NCI-H1930 (cell line): Measurements from ENCODE around the gene KCNH2.

Source experiments
- DNase-seq, 2 experiments: peaks; one replicate each; lab custom pipeline; 2025; lab: John Stamatoyannopoulos, UW

KCNH2 gene

DNA sequence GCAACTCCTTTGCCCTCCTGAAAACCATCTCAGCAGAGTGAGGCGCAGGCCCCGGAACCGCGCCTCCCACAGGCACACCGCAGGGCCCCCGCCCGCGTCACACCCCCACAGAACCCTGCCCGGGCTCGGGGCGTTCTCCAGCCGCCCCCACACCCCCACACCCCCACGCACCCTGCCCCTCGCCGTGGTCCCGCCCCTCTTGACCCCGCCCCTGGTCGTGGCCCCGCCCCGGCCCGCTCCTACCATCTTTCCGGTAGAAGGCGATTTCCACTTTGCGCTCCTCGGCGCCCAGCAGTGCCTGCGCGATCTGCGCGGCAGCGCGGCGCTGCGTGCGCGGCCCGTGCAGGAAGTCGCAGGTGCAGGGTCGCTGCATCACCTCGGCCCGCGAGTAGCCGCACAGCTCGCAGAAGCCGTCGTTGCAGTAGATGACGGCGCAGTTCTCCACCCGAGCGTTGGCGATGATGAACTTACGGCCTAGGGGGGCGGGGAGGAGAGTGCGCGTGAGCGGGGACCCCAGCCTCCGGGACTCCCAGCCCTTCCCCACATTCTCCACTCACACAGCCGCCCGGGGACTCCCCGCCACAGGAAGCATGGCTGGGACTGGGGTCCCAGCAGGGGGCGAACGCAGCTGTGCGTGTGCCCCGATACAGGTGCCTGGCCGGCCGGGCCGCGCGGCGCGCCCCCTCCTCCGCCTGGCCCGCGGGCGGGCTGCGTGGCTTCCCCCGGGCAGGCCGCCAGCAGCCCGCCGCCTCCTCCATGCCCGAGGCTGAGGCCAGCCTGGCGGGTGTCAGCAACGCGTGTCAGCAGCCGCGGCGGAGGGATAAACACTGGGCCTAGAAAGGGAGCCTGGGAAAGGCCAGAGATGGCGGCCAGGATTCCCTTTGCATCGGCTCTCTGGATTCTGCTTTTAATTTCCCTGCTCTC is 3.4 kb downstream of the KCNH2 start:
- DNase-seq = peak; percentile 55 to 56

DNA sequence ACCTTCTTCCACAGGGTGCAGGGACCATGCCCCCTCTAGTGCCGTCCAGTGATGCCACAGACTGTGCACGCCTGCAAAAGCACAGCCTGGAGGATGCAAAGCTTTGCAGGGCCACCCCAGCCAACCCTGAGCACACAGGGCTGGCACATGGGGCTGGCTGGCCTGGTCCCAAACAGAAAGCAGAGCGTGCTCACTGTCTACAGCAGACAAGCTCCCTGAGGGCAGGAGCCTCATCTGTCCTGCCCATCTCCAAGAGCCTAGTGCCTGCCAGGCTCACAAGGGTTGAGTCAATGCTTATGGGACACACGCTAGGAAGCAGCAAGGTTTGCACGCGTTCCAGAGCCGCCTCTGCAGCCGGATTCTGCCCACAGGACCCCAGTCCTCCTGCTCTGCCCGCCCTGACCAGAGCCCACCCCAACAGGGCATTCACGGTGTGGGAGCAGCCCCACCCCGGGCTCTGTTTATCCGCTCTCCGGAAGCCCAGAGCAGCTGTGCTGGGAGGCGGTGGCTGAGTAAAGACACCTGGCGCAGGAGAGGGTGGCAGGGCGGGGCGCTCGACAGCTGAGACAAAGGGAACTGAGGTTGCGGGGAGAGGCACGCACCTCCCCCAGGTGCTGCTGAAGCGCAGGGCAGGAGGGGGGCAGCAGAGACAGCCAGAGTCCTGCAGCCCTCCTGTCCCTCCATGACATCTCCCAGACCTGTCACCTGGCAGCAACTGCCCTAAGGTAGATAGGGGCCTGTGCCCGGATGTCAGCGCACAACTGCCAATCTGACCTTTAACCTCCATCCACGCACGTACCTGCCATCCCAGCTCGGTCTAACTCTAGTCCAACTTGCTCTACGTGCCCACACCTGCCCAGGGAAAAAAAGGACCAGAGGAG is 4.3 kb downstream of the KCNH2 start:
- no peak for DNase-seq

DNA sequence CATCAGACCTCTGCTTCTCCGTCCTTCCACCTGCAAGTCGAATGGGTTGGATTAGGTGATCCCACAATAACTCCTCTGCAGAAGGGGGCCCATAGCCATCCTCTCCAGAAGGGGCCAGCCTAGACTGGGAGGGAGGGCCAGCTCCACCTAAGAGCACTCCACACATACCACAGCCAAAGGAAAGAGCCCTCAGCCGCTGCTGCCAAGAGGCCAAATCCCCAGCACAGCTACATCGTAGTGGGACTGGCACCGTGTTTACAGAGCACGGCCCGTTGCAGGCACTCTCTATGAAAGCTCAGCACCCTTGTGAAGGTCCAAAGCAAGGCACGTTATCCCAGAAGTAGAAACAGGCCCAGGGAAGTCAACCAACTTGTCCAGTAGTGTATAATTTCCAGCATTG is 5.4 kb downstream of the KCNH2 start:
- DNase-seq = no peak

DNA sequence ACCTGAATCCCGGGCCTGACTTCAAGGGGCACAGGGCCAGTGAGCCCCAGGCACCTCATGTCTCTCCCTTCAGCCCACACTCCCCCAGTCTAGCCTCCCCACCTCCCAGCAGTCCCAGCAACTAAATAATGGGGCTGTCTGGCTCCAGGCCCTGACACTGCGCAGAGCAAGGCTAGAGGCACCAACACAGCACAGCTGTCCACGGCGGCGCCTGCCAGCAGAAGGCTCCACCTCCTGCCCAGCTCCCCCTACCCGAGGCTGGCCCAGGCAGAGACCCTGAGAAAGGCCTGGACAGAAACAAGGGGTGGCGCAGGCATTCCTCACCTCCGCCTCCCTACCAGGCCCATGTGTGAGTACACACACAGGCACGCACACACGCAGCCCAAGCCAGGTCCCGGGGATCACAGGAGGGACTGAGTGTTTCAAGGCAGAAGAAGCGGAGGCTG is 6.1 kb downstream of the KCNH2 start:
- DNase-seq = no peak

DNA sequence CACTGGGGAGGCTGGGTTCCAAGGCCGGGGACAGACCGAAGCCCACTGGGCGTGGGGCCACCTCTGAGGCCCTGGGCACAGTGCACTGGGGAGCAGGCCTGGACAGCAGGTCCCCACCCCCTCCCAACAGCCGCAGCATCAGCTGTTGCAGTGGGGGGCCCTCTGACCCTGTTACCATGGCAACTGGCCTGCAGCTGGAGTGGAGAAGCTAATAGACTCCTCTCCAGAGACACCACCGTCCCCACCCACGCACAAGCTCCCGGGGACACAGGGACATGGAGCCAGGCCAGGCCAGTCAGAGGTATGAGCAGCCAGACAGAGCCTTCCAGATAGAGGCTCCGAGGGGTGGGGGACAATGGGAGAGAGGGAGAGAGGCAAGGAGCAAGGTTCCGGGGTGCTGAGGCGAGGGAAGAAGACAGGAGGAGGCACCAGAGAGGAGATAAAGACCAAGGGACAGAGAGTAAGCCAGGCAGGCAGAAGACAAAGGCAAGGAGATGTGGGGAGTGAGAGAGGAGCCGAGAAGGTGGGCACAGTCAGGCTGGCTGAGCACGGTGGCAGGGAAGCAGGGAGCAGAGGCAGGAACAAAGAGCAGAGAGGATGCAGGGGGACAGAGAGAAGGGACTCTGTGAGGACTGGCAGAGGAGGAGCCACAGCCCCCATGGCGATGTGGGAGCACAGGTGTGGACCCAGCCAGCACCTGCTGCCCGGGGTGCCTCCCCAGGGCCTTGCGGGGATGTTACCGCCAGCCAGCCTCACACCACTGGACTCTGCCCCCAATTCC is 6.7 kb downstream of the KCNH2 start:
- no peak for DNase-seq

DNA sequence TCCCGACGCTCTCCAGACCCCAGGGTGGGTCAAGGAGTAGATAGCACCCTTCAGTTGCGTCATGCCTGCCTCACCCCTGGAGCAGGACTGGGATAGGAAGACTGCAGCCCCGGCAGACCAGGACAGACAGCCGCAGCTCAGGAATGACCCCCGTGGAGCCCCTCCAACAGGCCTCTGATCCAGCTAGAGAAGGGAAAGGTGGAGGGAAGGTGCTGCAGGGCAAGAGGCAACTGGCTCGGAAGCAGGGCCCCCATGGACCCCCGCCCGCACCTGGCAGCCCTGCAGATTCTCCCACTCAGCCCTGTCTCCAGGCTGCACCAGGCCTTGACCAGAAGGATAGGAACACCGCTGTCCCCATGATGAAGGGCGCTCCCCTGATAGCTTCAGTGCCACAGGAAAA is 7.7 kb downstream of the KCNH2 start:
- DNase-seq = no peak

DNA sequence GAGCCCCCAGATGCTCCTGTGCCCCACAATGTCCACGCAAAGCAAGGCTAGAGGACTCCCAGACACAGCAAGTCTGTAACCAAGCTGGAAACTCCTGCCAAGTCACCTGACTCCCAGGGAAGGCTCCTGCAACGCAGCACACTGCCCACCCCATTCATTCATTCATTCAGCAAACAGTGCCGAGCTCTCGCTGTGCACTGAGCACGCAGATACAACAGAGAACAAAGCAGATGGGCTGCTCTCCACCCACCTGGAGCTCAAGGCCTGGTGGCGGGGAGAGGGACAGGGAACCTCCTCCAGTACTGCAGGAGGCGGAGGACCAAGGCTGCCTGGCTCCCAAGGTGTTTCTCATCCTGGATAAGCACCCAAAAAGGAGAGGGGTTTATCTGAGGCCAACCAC is 8.6 kb downstream of the KCNH2 start:
- DNase-seq = no peak

DNA sequence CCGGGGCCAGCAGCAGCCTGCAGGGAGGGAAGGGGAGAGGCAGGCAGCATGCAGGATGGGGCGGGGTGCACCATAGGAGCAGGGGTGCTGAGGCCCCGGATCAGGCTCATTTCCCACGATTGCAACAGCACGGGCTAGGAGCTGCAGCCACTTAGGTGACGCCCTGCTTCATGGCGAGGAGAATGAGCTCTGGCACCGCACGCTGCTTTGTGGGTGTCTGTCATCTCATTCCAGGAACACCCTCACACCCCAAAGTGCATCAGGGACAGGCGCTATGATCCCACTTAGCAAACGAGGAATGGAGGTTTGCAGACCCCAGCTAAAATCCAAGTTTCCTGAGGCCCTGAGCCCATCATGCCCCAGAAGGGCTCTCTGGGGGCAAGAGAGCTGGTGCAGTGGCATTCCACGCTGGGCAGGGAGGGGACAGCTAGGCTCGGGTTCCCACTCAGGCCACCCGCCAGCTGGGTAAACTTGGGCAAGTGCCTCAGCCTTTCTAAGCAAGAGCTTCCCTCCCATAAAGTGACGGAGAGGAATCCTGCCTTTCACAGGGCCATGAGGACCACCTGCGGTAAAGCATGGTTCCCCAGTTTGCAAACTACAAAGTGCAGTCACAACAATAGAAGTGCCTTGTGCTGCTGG is 9.3 kb downstream of the KCNH2 start:
- no peak for DNase-seq

DNA sequence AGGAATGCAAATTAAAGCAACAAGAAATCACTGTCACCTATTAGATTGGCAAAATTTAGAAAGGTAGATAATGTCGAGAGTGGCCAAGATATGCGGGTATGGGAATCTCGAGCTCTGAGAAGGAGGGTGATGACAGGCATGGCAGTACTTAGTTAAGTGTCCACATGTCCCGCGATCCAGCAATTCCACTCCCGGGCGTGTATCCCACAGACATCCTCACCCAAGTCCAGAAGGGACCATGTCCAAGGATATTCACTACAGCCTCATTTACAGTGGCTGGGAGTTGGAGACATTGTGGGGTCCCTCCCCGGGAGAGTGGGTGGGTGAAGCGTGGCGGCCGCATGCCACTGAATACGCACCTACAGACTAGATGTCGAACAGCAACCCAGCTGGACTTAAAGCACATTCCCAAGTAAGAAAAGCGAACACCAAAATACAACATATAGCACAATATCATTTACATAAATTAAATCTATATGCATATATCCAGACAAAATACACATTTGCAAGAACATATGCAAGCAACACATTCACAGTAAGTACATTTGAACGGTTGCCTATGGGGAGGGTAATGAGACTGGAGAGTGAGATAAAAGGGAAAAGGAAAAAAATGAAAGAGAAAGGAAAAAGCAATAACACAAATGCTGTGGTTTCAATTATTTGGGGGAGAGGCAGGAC is 9.9 kb downstream of the KCNH2 start:
- DNase-seq = no peak

DNA sequence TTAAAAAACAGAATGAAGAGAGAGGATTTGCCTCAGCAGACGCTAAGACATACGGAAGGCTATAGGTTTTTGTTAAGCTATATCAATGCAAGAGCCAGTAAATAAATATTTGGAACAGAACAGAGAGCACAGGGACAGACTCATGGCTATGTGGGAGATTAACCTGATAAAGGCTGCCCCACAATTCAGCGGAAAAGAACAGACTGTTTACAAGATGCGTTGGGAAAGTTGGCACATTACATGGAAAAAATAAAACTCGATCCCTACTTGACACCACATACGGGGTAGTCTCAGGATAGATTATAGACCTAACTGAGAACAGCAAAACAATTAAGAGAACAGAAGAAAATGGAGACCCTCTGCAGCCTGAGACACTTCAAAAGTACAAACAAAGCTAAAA is 10.8 kb downstream of the KCNH2 start:
- no peak for DNase-seq

DNA sequence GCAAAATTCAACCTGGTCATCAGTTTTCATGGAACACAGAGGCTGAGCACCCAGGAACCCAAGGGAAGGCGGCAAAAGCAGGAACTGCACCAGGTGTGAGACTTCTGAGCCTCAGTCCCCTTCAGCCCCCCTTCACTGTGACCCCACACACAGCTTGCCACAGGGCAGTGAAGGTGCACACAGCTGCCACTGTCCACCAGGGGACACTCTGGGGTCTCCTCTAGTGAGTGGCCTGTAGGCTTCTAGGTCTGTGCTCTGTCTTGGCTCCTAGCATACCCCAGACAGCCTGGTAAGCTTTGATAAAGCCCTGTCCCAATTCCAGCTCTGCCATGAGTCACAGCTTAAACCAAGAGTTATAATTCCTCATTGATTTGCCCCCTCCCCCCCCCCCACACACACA is 12.1 kb downstream of the KCNH2 start:
- DNase-seq = no peak

DNA sequence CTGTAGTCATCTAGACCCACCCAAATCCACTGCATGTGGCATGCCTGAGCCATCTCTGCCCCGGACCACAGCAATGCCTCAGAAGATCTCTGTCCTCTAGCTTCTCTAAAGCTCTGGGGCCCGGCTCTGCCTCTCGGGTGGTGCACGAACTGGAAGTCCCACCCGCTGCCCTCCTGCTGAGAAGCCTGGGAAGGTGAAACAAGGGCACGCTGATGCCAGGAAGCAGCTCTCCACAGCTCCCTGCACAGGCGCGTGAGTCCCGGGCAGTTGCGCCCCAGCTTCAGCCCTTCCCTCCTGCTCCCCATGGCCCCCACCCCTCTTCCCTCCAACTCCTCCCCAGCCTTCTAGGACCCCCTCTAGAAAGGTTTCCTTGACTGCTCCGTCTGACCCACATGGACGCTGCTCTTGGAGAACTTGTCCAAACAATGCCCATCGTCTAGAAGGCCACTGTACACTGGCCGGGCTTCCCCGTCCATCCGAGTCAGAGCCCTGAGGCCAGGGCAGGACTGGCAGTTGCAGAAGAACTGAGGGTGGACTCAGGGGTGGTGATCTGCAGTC is 12.8 kb downstream of the KCNH2 start:
- DNase-seq = no peak

DNA sequence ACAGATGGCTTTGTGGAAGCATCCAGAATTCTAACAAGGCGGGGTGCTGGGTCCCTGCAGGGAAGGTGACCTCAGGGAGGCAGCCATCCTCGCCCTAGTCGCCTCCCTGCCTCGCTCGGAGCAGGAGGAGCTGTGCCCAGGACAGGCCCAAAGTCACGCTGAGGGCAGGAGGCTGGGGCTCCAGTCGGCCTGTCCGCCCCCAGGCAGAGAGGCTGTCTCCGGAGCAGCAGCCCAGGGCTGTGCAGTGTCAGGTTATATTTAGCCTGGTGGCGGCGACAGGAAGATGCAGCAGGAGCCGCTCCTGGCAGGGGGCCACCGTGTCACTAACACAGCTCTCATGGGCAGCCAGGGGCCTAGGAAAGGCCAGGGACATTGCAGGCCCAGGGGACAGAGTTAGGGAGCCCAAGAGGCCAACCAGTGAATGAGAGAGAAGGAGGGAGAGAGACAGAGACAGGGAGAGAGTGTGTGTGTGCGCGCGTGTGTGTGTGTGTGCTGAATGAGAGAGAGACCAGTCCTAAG is 13.5 kb downstream of the KCNH2 start:
- no peak for DNase-seq

DNA sequence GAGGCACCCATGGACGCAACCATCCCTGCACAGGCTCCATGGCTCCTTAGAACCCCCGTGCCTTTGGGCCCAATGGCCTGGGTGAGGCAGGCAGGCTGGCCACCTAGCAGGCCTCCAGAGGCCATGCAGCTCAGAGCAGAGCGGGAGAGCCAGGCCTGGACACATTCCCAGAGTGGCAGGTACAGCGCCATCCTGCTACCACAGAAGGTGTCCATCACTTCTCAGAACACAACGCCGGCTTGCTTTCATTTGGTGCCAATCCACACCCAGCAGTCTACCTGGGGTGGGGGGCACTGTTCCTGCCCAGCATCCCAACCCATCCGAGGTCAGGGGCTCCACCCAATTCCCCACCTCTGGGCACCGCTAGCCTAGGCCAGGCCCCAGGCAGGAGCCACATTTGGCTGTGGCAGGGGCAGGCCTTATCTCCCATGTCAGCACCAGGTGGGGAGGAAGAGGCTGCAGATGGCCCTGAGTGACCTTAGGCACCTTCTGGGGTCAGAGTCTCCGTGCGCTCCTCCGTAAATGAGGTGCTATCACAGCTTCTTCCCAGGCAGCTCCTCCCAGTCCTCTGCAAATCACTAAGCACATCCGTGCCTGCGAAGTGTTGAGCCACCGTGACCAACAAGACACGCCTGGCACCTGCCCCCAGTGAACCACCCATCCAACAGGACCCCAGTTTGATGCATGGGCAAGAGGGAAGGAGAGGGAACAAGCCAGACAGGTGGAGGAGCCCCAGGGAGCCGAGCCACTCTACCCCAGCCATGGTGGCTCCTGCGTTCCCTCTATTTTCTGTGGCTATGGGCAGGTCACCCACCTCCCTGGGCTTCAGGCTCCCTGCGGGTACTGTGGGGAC is 14.2 kb downstream of the KCNH2 start:
- DNase-seq = no peak

DNA sequence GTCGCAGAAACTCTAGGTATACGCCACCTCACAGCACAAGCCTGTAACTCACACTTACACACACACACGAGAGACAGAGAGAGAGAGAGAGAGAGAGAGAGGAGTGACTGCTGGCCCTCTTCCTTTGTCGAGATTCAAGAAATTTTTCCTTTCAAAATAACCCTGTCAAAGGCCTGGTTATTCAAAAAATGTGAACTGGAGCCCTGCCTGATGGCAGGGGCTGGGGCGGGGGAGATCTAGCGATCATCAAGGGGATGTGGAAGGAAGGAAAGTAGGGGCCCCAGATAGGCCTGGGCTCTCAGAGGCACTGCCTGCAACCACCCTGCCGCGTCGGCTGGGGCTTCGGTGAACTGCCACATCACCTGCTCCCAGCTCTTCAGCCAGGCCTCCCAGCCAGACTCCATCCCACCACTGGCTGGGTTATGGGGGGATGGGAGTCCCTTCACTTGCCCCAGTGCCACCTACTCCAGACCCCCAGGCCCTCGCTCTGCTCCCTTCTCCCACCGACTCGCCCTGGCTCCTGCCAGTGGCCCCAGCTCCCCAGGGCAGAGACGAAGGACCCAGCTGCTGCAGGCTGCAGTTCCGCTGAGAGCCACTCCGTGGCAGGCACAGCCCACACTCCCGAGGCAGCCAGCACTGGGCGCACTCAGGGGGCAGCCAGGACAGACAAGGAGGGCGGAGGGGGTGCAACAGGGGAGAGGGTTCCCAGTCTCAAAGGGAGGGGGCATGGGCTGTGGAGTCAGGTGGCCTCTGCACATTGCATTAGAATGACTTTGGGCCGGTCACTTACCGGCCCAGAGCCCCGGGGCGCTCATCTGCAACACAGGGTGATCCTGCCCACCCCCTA is 15.3 kb downstream of the KCNH2 start:
- peak in 1 of 2 experiments; percentile 14 for DNase-seq

DNA sequence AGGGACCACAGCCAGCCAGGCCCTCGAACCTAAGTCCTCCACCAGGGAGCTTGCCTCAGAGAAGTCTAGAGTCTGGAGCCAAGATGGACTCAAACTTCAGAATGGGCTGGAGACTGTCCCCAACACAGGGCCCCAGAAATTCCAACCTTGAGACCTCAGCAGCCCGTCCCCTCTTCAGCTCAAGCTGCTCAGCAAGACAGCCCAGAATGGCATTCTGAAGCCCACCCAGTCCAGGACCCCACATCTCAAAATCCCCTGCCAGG is 15.9 kb downstream of the KCNH2 start:
- DNase-seq = no peak

DNA sequence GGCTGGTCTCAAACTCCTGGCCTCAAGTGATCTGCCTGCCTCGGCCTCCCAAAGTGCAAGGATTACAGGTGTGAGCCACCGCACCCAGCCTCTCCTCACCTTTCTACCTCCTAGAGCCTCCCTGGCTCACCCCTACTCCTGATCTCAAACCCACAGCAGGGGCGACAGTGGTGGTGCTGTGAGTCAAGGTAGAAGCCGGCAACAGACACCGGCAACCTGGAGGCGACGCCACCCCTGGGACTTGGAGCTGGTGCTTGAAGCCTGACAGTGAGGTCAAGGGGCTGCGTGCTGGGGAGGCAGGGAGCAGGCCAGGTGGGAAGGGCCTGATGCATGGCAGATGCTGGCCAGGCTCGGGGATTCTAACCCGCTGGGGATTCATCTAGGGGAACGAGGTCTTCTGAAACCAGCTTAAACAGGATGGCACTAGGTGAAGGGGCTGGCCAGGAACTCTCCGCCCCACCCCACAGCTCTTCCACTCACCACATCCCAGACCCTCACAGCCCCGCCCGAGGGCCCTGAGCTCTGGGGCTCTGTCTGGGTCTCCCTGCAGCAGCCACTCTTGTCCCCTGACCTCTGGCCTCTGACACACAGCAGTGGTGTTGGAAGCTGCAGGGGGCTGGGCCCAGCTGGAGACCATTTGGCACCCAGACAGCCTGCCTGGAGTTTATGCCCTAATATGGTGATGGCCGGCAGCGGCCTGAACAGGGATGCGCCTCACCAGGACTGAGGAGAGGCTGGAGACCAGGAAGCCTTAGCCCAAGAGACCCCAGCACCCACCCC is 16.4 kb downstream of the KCNH2 start:
- DNase-seq = no peak
